NOMO-1 (cell line): Measurements from ENCODE around the gene SV2C.
A peak's percentile ranks its signal among the peaks of the same experiment; 100 is the strongest.
"Not testable (repeated sequence)": the region's sequence is repeated elsewhere in the genome, so short reads cannot be mapped to it uniquely, and the experiment has no call there.

Source experiments
- DNase-seq, 2 experiments: peaks; one replicate each; lab custom pipeline; 2025; ENCODE audit not compliant: unreplicated experiment in 2 of 2; lab: John Stamatoyannopoulos, UW

Gene SV2C

GRCh38 chr5:76082772-76083554 is at the start of gene SV2C:
SV2C (plus strand) TSS chr5:76083383; CDS start chr5:76131751, 48,368 bp downstream.
- peak in 1 of 2 experiments; percentile 27 for DNase-seq

DNA sequence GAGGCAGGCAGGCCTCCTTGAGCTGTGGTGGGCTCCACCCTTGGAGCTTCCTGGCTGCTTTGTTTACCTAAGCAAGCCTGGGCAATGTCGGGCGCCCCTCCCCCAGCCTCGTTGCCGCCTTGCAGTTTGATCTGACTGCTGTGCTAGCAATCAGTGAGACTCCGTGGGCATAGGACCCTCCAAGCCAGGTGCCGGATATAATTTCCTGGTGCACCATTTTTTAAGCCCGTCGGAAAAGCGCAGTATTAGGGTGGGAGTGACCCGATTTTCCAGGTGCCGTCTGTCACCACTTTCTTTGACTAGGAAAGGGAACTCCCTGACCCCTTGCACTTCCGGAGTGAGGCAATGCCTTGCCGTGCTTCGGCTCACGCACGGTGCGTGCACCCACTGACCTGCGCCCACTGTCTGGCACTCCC is 45.4 kb upstream of the SV2C start:
- DNase-seq = not testable (repeated sequence)

DNA sequence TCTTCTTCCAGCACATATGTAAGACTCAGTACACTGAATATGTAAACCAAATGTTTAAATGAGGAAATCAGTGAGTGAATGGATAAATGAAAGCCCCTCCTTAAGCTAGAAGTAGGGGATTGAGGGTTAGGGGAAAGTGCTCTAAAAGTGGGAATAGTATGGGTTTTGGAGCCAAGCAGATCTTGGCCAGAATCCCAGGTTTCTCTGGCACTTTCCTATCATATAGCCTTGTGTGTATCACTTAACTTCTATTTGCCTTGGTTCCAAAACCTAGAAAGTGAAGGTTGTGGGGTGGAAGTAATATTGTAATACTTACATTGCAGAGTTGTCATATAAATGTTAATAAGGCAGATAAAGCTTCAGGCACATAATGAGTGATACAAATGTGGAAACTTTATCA is 45.0 kb upstream of the SV2C start:
- DNase-seq = no peak

DNA sequence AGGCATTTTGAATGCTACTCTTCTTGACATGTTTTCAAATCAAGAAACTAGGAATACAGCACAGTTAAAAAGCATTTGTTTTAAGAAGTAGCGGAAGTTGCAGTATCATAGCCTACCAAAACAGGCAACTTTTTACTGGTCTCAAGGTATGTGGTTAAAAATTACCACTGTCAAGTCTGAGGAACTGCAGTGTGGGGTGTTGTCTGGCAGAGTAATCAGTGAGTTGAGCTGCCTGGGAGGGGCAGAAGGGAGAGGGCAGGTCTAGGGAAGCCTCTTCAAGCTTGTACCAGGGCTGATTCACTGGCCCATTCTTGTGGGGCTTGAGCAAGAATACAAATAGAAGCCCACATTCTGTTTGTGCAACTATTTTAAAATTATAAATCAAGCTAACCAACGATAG is 42.4 kb upstream of the SV2C start:
- peak; percentile 56 to 68 for DNase-seq

- no peak for DNase-seq
These were observed 41.3 kb upstream of the SV2C start for GRCh38 chr5:76041863-76042262.

DNA sequence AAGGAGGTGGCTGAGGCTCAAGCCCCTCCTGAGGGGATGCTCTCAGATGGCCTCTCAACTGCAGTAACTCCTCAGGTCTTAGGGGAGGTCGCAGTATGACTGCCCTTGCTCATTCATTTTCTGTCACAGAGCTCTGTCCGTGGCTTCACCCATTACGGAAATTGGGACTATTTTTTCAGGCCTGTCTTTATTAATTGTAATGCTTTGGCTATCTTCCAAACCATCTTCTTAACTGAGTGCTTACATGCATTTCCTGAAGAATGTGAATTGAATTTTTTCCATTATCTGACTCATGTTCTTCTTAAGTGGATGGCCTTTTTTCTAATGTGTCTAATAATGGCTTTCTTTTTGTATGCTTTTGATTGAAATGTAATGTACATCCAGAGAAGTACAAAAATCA is 36.4 kb upstream of the SV2C start:
- no peak for DNase-seq

GRCh38 chr5:76050134-76050533 is 33.0 kb upstream of the SV2C start:
- DNase-seq = no peak

- no peak for DNase-seq
These were observed 20.6 kb upstream of the SV2C start for GRCh38 chr5:76062502-76063041.

DNA sequence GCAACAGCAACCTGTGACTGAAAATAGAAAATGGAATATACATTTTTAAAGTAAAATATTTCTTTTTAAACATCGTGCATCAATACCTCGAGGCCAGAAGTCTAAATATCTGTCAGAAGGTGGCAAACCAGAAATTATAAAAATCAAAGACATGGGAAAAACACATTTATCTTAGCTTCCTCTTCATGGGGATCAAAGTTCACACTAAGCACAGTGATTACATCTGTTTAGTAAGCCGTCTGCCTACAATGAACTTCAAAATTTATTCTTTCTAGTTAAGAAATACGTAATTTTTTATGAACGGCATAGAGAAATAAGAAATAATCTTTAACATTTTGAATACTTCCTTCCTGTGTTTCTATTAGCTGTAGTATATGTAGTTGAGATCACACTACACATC is 17.9 kb upstream of the SV2C start:
- DNase-seq = no peak

DNA sequence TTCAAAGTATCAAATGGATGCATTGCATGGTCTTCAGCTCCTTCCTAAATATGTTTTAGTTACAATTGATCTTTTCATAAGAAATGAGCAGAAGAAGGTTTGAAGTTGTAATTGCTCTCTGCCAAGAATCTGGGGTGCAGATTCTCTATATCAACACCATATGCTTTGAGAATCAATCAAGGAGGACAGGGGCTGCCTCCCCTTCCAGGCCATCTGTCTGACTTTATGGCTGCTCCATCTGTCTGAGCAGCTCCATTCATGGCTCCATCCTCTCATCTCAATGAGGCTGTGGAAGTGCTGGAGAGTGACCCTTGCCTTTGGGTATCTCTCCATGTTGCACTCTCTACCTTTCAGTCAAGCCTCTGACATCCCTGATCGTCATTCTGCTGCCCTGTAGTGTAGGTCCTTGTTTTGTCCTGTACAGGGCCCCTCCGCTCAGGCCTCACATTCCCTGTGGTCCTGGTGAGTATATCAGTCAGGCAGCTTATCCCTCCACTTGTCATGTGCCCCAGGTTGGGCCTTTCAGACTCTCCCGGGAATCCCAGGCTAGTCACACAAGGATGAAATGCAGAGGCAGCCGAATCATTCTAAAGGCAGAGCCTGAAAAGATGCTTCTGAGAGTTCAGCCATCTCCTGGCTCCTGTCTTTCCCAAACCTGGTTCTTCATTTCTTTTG is 14.0 kb upstream of the SV2C start:
- no peak for DNase-seq

- DNase-seq = peak in 1 of 2 experiments; percentile 11
These were observed 8.6 kb upstream of the SV2C start for GRCh38 chr5:76074487-76075065.

GRCh38 chr5:76081811-76082771 is 1.1 kb upstream of the SV2C start:
- no peak for DNase-seq

- peak in 1 of 2 experiments; percentile 14 for DNase-seq
These were observed 642 bp downstream of the SV2C start for GRCh38 chr5:76083555-76084495.

GRCh38 chr5:76084496-76085242 is 1.5 kb downstream of the SV2C start:
- DNase-seq = no peak

GRCh38 chr5:76085243-76085579 is 2.0 kb downstream of the SV2C start:
- no peak for DNase-seq

GRCh38 chr5:76086095-76086494 is 2.9 kb downstream of the SV2C start:
- DNase-seq = no peak

DNA sequence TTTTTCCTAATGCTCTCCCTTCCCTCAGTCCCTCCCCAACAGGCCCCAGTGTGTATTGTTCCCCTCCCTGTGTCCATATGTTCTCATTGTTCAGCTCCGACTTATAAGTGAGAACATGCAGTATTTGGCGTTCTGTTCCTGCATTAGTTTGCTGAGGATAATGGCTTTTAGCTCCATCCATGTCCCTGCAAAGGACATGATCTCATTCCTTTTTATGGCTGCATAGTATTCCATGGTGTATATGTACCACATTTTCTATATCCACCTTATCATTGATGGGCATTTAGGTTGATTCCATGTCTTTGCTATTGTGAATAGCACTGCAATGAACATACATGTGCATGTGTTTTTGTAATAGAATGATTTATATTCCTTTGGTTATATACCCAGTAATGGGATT is 6.0 kb downstream of the SV2C start:
- DNase-seq = not testable (repeated sequence)

GRCh38 chr5:76091351-76091750 is 8.2 kb downstream of the SV2C start:
- DNase-seq = no peak

- DNase-seq = peak in 1 of 2 experiments; percentile 12
These were observed 16.1 kb downstream of the SV2C start for GRCh38 chr5:76099286-76099702.
